Activated T-cell treated with anti-CD3 and anti-CD28 coated beads for 1 hour (primary cell): ENCODE results near the gene NARS2.
"Not testable (repeated sequence)": the region's sequence is repeated elsewhere in the genome, so short reads cannot be mapped to it uniquely, and the experiment has no call there.

Experiments used
- DNase-seq: peaks from one replicate; pipeline ENCODE4 v3.0.0-alpha.2; 2020; ENCODE audit warnings: low read depth

NARS2 gene

DNA sequence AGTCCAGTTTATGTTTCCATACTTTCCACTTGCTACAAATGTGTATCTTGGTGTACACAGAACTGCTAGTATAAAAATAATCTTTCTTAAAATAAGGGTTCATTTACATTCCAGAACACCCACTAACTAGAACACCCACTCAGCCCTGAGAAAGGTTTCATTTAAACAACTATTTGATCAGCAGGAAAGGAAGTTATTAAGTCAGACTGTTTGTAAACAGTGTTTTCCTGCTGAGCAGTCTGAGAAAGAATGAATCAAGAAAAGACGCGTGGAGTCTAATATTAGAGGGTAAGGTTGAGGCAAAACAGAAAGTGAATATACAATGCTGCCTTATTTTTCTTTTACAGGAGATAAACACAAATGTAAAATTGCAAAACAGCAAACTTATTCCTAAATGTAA lies 32.7 kb downstream of the NARS2 start:
- DNase-seq, result no peak

DNA sequence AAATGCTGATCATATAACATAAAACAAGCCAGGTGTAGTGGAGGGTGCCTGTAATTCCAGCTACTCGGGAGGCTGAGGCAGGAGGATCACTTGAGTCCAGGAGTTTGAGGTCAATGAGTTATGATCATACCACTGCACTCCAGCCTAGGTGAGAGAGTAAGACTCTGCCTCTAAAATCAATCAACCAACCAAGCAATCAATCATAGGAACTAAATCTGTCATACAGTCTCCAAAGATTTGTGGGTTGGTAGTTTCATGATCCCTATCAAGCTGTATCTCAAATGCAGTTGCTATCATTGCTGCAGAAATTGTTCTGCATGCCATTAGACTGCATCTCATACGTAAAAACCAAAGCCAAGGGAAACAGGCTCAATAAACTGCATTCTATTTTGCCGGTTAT lies 33.1 kb downstream of the NARS2 start:
- DNase-seq, result no peak

DNA sequence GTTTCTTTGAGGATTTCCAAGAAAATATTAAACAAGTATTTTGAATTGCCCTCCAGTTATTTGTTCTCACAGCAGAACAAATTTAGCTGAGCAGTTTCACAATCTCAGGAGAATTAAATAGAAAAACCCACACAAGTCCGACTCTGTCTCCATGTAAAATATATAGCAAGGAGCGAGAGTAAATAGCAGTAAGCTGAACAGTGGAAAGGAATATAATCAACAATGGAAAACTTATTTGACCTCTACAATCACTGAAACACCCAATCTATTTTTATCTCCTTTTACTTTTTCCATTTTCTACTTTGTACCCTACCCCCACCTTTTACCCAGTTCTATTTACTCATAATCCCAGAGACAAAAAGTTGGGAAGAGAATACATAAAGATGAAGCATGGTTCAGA lies 34.4 kb downstream of the NARS2 start:
- no peak for DNase-seq

DNA sequence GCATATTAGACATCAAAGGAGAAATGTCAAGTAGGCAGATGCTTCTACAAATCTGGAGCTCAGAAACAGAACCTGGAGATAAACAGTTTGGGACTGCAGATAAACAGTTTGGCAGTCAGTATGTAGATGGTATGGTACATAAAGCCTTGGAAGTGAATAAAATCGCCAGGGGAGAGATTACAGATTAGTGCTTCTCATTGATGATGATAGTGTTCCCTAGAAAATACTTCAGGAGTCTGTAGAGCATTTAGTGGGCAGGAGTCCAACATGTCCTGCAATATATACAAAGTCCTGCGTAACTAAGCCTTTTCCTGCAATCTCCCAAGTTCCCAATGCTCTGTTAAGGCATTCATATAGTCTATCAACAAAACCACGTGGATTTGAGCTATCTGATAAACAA lies 35.2 kb downstream of the NARS2 start:
- no peak for DNase-seq

- no peak for DNase-seq
These were observed 37.7 kb downstream of the NARS2 start for GRCh38 chr11:78536933-78537332.

- no peak for DNase-seq
These were observed 38.7 kb downstream of the NARS2 start for GRCh38 chr11:78535920-78536319.

DNA sequence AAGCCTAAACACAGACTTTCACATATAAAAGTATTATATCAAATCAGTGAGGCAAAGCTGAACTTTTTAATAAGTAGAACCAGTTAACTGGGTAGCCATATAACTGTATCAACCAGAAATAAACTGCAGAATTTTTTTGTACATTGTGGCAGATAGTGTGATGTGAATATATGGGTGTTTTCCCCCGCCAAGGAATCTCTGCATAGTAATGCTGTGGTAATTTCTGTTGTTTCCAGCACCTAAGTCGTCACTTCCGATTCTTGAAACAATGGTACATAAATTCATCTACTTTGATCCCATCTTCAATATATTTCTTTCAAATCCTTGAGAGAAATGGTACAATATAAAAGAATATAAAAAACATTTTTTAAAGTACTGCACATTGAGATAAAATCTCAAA lies 39.6 kb downstream of the NARS2 start:
- DNase-seq, result no peak

DNA sequence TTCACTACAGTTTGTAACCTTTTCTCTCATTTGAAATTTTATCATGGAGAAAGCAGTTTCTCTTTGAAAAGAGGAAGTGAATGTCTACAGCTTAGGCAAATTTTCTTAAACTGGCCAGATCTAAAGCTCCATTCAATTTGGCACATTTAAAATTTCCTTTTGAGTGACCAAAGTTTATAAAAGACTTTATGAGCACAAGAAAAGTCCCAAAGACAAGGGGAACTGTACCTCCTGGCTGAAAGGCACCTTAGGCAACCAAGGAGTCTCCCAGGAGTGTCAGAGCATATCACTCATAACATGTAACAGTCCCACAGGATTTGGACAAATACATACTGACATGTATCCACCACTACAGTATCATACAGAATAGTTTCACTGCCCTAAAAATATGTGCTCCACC lies 41.3 kb downstream of the NARS2 start:
- no peak for DNase-seq

GRCh38 chr11:78532991-78533390 lies 41.7 kb downstream of the NARS2 start:
- no peak for DNase-seq

GRCh38 chr11:78526497-78527146 lies 48.0 kb downstream of the NARS2 start:
- no peak for DNase-seq

- no peak for DNase-seq
These were observed 48.9 kb downstream of the NARS2 start for GRCh38 chr11:78525720-78526119.

- DNase-seq, result no peak
These were observed 54.4 kb downstream of the NARS2 start for GRCh38 chr11:78520230-78520629.

GRCh38 chr11:78516281-78516680 lies 58.4 kb downstream of the NARS2 start:
- DNase-seq, result no peak

- DNase-seq, result no peak
These were observed 59.7 kb downstream of the NARS2 start for GRCh38 chr11:78514922-78515502.

DNA sequence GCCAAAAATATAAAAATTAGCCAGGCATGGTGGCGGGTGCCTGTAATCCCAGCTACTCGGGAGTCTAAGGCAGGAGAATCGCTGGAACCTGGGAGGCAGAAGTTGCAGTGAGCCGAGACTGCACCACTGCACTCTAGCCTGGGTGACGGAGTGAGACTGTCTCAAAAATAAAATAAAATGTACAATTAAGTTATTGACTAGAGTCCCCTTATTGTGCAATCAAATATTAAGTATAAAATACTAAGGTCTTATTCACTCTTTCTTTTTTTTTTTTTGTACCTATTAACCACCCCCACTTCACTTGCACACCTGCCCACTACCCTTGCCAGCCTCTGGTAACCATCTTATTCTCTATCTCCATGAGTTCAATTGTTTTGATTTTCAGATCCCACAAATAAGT lies 61.6 kb downstream of the NARS2 start:
- not testable (repeated sequence) for DNase-seq

- DNase-seq, result no peak
These were observed 64.1 kb downstream of the NARS2 start for GRCh38 chr11:78510597-78510996.

- DNase-seq, result no peak
These were observed 64.6 kb downstream of the NARS2 start for GRCh38 chr11:78510025-78510596.

DNA sequence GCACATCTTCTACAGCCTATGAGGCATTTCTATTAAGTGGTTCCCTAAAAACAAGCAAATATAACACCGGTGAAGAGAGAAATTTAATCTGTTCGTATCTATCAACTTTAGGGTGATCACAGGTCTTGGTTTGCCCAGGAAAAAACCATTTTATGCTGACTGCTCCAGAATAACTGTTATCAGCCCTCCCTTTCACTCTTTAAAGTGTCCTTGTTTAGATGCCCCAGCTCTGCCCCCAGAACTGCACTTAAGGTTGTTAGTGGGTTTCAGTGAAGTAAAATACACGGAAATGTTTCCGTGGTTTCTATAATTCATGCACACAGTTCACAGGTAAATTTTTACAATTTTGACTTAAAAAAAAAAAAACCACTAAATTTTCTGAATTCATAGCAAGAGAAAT lies 70.0 kb downstream of the NARS2 start:
- DNase-seq, result no peak

DNA sequence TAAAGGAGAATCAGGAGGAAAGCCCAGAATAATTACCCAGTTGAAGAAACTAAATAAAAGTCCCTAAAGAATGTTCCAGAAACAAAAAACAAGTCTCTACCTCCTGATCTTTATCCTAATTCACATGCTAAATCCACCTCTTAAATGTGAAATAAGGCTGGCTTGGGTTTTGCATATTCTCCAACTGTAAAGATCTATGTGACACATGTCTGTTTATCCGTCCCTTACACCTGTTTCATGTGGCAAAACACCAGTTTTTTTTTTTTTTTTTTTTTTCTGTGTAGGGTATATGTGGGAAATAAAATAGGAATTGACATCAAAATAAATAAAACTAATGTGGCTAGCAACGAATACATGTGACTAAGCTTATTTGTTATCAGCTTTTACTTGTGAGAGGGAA lies 70.5 kb downstream of the NARS2 start:
- DNase-seq, result no peak

DNA sequence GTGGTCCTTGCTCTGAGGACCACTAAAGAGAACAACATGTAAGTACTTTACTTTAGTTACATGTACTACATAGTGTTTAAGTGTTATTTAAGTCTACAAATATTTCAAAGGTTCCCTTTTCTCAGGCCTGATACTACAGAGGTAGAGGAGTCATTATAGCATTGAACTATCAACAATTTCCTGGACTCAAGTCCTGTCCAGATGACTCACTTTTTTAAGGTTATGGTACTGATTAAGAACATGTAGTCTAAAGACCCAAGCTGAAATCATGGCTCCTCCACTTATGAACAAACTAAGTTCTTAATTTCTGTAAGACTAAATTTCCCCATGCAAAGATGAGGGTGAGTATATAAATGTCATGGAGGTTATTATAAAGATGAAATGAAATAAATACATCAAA lies 74.7 kb downstream of the NARS2 start:
- no peak for DNase-seq

GRCh38 chr11:78497293-78497692 lies 77.4 kb downstream of the NARS2 start:
- DNase-seq, result no peak

DNA sequence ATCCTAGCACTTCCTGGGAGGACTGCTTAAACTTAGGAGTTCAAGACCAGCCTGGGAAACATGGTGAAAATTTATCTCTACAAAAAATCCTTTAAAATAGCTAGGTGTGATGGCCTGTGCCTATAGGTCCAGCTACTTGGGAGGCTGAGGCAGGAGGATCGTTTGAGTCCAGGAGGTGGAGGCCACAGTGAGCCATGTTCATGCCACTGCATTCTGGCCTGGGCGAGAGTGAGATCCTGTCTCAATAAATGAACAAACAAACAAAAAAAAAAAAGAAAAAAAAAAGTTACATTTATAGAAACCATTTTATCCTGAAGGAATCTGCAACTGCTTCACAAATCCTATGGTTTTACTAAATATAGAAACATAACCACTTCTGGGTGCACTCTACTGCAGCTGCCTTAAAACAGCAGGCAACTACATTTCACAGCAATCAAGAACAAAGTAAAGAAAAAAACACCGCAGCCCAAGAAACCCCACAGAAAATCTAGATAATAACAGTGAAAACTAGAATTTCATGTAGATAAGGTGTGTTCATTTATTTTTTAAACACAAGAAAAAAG lies 81.2 kb downstream of the NARS2 start:
- DNase-seq, result no peak

DNA sequence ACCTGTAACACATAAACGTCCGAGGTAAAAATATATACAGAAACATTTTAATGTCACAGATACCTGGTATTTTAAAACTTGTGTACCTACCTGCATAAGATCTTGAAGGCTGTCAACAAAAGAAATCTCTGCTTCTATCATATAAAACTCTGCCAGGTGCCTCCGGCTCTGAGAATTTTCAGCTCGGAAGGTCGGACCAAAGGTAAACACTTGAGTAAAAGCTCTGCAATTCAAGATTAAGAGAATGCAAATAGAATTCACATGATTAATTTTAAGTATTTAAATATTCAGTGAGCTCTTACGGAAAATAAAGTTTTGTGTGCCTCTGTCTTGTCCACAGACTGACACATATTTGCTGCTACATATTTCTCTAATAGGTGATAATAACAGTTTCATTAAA lies 81.7 kb downstream of the NARS2 start:
- DNase-seq, result no peak

- DNase-seq, result no peak
These were observed 85.5 kb downstream of the NARS2 start for GRCh38 chr11:78489184-78489583.
